Fibroblast of mammary gland (primary cell): ENCODE data around the gene DCUN1D2.

ENCODE experiments used
- DNase-seq: peaks from one replicate; pipeline ENCODE4 v3.0.0-alpha.2; 2010; ENCODE audit warnings: low read depth
- H3K4me3 ChIP-seq: 2 replicates; pipeline ENCODE4 v1.5.1; 2011; ENCODE audit warnings: low read depth, mild to moderate bottlenecking, low read length, moderate library complexity; ENCODE audit not compliant: control insufficient read depth
- CTCF ChIP-seq: conservative IDR thresholded peaks from 2 replicates; pipeline ENCODE4 v1.5.1; 2011; ENCODE audit warnings: low read depth, low read length, inconsistent platforms; ENCODE audit not compliant: control insufficient read depth, insufficient read depth

Gene DCUN1D2

DNA sequence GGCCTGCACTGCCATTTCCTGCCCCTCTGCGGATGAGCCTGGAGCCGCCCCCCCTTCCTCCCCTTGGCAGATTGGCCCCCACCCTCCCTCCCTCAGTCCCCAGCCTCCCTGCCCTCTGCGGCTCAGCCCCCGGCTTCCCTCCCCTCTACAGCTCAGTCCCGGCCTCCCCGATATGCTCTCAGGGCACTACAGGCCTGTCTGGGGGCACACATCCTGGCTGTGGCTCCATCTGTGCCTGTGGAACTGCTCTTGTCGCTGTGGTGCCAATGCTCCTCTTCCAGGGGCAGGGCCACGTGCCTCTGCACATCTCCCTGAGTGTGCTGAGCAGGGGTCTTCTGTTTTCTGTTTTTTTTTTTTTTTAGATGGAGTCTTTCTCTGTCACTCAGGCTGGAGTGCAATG lies 76.2 kb downstream of the DCUN1D2 start:
- no peak for DNase-seq
- H3K4me3 ChIP-seq: no peak overlapping the region
- no peak for TF ChIP-seq CTCF

GRCh38 chr13:113413898-113414282 lies 76.6 kb downstream of the DCUN1D2 start:
- DNase-seq: no peak
- H3K4me3 ChIP-seq: no peak overlapping the region
- TF ChIP-seq CTCF: no peak

DNA sequence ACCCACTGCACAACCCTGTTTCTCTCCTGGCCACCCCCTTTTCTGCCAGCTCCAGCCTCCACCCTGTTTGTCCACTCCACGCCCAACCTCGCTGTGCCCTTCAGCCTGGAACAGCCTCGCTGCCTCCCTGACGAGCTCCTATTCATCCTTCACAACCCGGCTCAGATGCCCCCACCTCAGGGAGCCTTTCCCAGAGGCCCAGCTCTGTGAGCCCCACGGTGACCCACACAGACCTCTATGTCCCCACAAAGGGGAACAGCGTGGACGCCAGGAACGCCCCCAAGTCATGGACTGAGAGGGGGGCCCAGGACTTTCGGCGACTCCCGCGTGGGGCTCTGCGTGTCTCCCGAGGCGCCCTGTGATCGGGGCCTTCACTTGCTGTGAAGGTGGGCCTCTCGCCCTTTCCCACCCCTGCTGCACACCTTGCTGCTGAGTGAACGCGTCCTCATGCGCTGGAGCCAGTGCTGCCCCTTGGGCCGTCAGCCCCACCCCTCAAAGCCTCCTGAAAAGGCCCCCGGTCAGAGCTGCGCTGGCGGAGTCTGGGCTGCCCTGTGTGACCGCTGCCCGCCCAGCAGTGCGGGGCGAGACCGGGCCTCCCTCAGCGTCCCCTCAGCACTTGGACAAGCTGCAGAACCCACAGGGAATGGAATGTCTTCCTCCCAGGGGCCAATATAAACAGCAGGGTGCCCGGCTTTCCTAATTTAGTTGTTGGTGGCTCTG lies 77.2 kb downstream of the DCUN1D2 start:
- no peak overlapping the region for H3K4me3 ChIP-seq
- DNase-seq: no peak
- TF ChIP-seq CTCF: no peak

DNA sequence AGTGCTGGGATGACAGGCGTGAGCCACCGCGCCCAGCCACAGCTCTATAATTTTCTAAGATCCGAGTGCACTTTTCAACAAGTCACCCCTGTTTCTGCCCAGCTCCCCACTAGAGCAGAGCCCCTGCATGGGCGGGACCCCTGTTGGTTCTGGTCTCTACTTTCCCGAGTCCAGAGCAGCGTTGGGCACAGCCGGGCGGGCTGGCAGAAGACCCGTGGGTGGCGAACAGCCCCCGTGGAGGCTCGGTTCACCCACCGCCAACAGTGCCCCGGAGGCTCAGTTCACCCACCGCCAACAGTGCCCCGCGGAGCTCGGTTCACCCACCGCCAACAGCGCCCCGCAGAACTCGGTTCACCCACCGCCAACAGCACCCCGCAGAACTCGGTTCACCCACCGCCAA lies 78.1 kb downstream of the DCUN1D2 start:
- no peak for TF ChIP-seq CTCF
- H3K4me3 ChIP-seq: no peak overlapping the region
- no peak for DNase-seq

DNA sequence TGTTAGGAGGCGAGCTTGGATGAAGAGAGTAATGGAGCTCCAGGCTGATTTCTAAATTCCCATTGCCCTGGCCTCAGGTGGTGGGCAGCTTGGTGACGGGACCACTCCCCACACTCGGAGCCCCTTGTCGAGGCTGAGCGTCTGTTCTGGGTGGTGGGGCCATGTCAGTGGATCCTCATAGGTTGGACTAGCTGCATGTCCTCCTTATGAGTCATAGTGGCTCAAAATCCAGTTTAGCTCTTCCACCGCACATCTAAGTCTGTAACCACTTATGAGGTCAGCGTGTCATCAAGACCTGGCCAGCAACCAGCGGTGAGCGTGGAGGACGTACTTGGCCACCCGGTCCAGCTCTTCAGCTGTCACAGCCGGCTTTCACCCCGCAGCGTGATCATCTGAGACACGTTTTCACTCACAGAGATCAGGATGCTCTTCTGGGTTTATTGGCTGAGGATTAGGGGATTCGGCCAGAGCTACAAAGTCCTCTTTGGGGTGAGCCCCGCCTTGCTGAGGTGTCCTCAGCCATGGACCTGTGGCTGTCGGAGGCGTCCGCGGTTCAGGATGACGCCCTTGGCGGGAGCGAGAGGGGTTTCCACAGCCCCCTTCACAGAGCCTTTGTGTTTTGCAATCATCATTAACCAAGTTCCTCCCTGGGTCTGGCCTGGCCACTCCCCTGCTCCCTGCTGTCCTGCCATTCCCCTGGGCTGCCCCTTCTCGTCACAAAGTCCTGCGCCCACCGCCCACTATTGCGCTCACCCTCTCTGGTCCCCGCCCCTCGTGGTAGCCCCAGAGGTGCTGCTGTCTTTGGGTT lies 79.1 kb downstream of the DCUN1D2 start:
- DNase-seq: peak; percentile 99
- H3K4me3 ChIP-seq: peak overlapping the region; percentile 37
- no peak for TF ChIP-seq CTCF

- H3K4me3 ChIP-seq: peak overlapping the region; percentile 37
- peak; percentile 96 for DNase-seq
- no peak for TF ChIP-seq CTCF
Observed at GRCh38 chr13:113410472-113411201, 79.9 kb downstream of the DCUN1D2 start.
